ENCODE measurements around the gene BLCAP.
"Not testable (repeated sequence)": the region's sequence is repeated elsewhere in the genome, so short reads cannot be mapped to it uniquely, and the experiment has no call there.

Gene BLCAP

GRCh38 chr20:37513779-37514359, 13.8 kb downstream of the BLCAP start:
- no peak for DNase-seq

- peak; percentile 64 for DNase-seq
These were observed 15.9 kb downstream of the BLCAP start for GRCh38 chr20:37511610-37512275.

GRCh38 chr20:37510226-37510625, 17.4 kb downstream of the BLCAP start:
- DNase-seq = no peak

GRCh38 chr20:37506152-37506725, 21.4 kb downstream of the BLCAP start:
- no peak for DNase-seq

- DNase-seq = no peak
These were observed 22.2 kb downstream of the BLCAP start for GRCh38 chr20:37505263-37506151.

GRCh38 chr20:37504404-37505096, 23.1 kb downstream of the BLCAP start:
- no peak for DNase-seq

- no peak for DNase-seq
These were observed 24.3 kb downstream of the BLCAP start for GRCh38 chr20:37503256-37503927.

GRCh38 chr20:37502654-37503053, 25.0 kb downstream of the BLCAP start:
- DNase-seq = no peak

- DNase-seq = no peak
These were observed 25.7 kb downstream of the BLCAP start for GRCh38 chr20:37501940-37502339.

- DNase-seq = no peak
These were observed 27.4 kb downstream of the BLCAP start for GRCh38 chr20:37500311-37500710.

GRCh38 chr20:37498066-37498665, 29.5 kb downstream of the BLCAP start:
- DNase-seq = no peak

GRCh38 chr20:37494796-37495195, 32.9 kb downstream of the BLCAP start:
- DNase-seq = no peak

- DNase-seq = no peak
These were observed 33.4 kb downstream of the BLCAP start for GRCh38 chr20:37494301-37494700.

- DNase-seq = no peak
These were observed 34.7 kb downstream of the BLCAP start for GRCh38 chr20:37492945-37493344.

GRCh38 chr20:37492096-37492625, 35.5 kb downstream of the BLCAP start:
- no peak for DNase-seq

GRCh38 chr20:37490663-37491350, 36.9 kb downstream of the BLCAP start:
- DNase-seq = no peak

GRCh38 chr20:37486209-37486608, 41.5 kb downstream of the BLCAP start:
- DNase-seq = not testable (repeated sequence)

- DNase-seq = no peak
These were observed 43.3 kb downstream of the BLCAP start for GRCh38 chr20:37484331-37484730.

GRCh38 chr20:37481610-37482009, 46.1 kb downstream of the BLCAP start:
- DNase-seq = no peak

GRCh38 chr20:37480919-37481318, 46.8 kb downstream of the BLCAP start:
- no peak for DNase-seq
